ENCODE results near the gene FA2H. TPM values are rescaled to one million over a fixed set of nuclear protein-coding genes. Genes with fewer than 3 reads are reported as not detected.

FA2H gene
- total and polyA plus RNA-seq, 2 of the 13 experiments (the other 11 are each of a cell fraction or from before 2014, with no cell fraction given) = 0.20 TPM; not detected in 1

- no peaks in the 10 kb centered on the region for H3K79me2 ChIP-seq (ENCODE audit: insufficient read depth, low read length)
- ChIA-PET CTCF (ENCODE audit: low intra/inter-chr PET ratio, low total read pairs) (no interaction called here), POLR2A (no interaction called here)
- H3K9ac ChIP-seq (ENCODE audit: insufficient read depth, low read depth, low read length) = no peak overlapping the region
- H3K4me1 ChIP-seq (ENCODE audit: insufficient read depth, low read length) = peaks cover 62% of the 10 kb centered on the region
- peak overlapping the region in 1 of 3 experiments; percentile 13; a peak in 1 of 6 replicates for H3K4me3 ChIP-seq (replicated peaks in 1 of 3; ENCODE audit: insufficient read depth in 1 of 3, low read depth in 2 of 3, low read length in 3 of 3)
- H4K20me1 ChIP-seq (ENCODE audit: insufficient read depth, low read length) = no peaks in the 10 kb centered on the region
- H3K27ac ChIP-seq (ENCODE audit: extremely low read length, insufficient read depth, low read length) = no peak overlapping the region
- intact Hi-C loops (cut with micrococcal nuclease; ENCODE audit: unreplicated experiment) (no loop called here), in situ Hi-C loops (cut with HindIII; ENCODE audit: extremely low pct_ligation_motif_present, low pct_unique_long_range_greater_than_20kb) (no loop called here)
- no peak overlapping the region for H2AFZ ChIP-seq (ENCODE audit: low read length)
- no peaks in the 10 kb centered on the region for H3K36me3 ChIP-seq (replicated peaks in 1 of 2; ENCODE audit: control insufficient read depth in 1 of 2, insufficient read depth in 2 of 2, low read length in 2 of 2)
- ATAC-seq = peak; percentile 70
- peak; percentile 62 for DNase-seq (ENCODE audit: low spot score)
- peak overlapping the region; percentile 38 for H3K4me2 ChIP-seq (ENCODE audit: low read depth, low read length)
- WGBS (ENCODE audit: low lambda C conversion rate) = 36% methylated on average over 8 of the region's 8 CpGs
- no TSS peak for BruUV-seq (replicated peaks)
- FAIRE-seq = peak; percentile 21
- peaks cover 3% of the 10 kb centered on the region for H3K9me3 ChIP-seq (ENCODE audit: low read length)
- H3K27me3 ChIP-seq (ENCODE audit: control insufficient read depth in 1 of 2, insufficient read depth in 2 of 2, low read length in 2 of 2) = peaks cover 9 to 38% of the 10 kb centered on the region in 2 experiments
- TF ChIP-seq HMGXB4 (CRISPR knock-in tag; IDR thresholded peaks at IDR 0.05; ENCODE audit: borderline replicate concordance in 1 of 2, low read depth in 1 of 2) = 0 out of 4 replicates have a peak, but pooled peaks of 1 of the 2 experiments have one; percentile 22
- 0 out of 2 replicates have a peak, but pooled peaks have one; percentile 23 for TF ChIP-seq MIXL1 (CRISPR knock-in tag; IDR thresholded peaks at IDR 0.05)
- no peak for TF ChIP-seq JUNB (CRISPR knock-in tag; IDR thresholded peaks at IDR 0.05; ENCODE audit: borderline replicate concordance)
- TF ChIP-seq NR2F6 (IDR thresholded peaks at IDR 0.05) = no peak
- TF ChIP-seq NR2F6 (CRISPR knock-in tag; IDR thresholded peaks at IDR 0.05) = peak; percentile 9; the same call in 1 of the 2 replicates
- peak; percentile 61; the same call in 1 of the 2 replicates for TF ChIP-seq IRF9 (CRISPR knock-in tag; IDR thresholded peaks at IDR 0.05; ENCODE audit: borderline replicate concordance)
- TF ChIP-seq NR2F1 (CRISPR knock-in tag; IDR thresholded peaks at IDR 0.05) = peak in 1 of 2 experiments; percentile 49; a peak in 1 of 4 replicates
- no peak for TF ChIP-seq ZNF83 (CRISPR knock-in tag; IDR thresholded peaks at IDR 0.05; ENCODE audit: borderline replicate concordance)
- TF ChIP-seq BCL3 (CRISPR knock-in tag; IDR thresholded peaks at IDR 0.05) = no peak
- TF ChIP-seq FOSL2 (CRISPR knock-in tag; IDR thresholded peaks at IDR 0.05) = peak; percentile 33
- TF ChIP-seq KLF16 (CRISPR knock-in tag; IDR thresholded peaks at IDR 0.05) = no peak
- TF ChIP-seq, protein P1, sequence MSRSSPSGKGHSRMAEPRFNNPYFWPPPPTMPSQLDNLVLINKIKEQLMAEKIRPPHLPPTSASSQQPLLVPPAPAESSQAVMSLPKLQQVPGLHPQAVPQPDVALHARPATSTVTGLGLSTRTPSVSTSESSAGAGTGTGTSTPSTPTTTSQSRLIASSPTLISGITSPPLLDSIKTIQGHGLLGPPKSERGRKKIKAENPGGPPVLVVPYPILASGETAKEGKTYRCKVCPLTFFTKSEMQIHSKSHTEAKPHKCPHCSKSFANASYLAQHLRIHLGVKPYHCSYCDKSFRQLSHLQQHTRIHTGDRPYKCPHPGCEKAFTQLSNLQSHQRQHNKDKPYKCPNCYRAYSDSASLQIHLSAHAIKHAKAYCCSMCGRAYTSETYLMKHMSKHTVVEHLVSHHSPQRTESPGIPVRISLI (CRISPR knock-in tag; IDR thresholded peaks at IDR 0.05; ENCODE audit: borderline replicate concordance) = no peak
- 0 out of 2 replicates have a peak, but pooled peaks have one; percentile 5 for TF ChIP-seq NCOA2 (CRISPR knock-in tag; IDR thresholded peaks at IDR 0.05)
- TF ChIP-seq ZBTB20 (CRISPR knock-in tag; IDR thresholded peaks at IDR 0.05; ENCODE audit: borderline replicate concordance, low read depth) = peak; percentile 50; the same call in 1 of the 2 replicates
- TF ChIP-seq RARA (CRISPR knock-in tag; IDR thresholded peaks at IDR 0.05) = 0 out of 2 replicates have a peak, but pooled peaks have one; percentile 39
- no peak for TF ChIP-seq ZFP41 (CRISPR knock-in tag; IDR thresholded peaks at IDR 0.05; ENCODE audit: borderline replicate concordance)
- peak; percentile 88 for TF ChIP-seq PPARG (CRISPR knock-in tag; conservative IDR thresholded peaks at IDR 0.05)
- peak; percentile 86 for TF ChIP-seq HNF4A (CRISPR knock-in tag; IDR thresholded peaks at IDR 0.05)
Observed at GRCh38 chr16:74731853-74732477, 42.7 kb downstream of the FA2H start.
